ENCODE results near the gene PLG.
"Not testable (repeated sequence)": the region's sequence is repeated elsewhere in the genome, so short reads cannot be mapped to it uniquely, and the experiment has no call there.

The PLG gene

GRCh38 chr6:160739955-160740354 lies 37.9 kb downstream of the PLG start:
- DNase-seq (ENCODE audit: low read depth): no peak
- no peak overlapping the region for H3K4me3 ChIP-seq (ENCODE audit: control insufficient read depth, low read depth, low read length)
- TF ChIP-seq, protein P1, sequence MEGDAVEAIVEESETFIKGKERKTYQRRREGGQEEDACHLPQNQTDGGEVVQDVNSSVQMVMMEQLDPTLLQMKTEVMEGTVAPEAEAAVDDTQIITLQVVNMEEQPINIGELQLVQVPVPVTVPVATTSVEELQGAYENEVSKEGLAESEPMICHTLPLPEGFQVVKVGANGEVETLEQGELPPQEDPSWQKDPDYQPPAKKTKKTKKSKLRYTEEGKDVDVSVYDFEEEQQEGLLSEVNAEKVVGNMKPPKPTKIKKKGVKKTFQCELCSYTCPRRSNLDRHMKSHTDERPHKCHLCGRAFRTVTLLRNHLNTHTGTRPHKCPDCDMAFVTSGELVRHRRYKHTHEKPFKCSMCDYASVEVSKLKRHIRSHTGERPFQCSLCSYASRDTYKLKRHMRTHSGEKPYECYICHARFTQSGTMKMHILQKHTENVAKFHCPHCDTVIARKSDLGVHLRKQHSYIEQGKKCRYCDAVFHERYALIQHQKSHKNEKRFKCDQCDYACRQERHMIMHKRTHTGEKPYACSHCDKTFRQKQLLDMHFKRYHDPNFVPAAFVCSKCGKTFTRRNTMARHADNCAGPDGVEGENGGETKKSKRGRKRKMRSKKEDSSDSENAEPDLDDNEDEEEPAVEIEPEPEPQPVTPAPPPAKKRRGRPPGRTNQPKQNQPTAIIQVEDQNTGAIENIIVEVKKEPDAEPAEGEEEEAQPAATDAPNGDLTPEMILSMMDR (IDR thresholded peaks at IDR 0.05; ENCODE audit: control insufficient read depth, insufficient read depth, low read depth, low read length, missing control alignments): no peak

DNA sequence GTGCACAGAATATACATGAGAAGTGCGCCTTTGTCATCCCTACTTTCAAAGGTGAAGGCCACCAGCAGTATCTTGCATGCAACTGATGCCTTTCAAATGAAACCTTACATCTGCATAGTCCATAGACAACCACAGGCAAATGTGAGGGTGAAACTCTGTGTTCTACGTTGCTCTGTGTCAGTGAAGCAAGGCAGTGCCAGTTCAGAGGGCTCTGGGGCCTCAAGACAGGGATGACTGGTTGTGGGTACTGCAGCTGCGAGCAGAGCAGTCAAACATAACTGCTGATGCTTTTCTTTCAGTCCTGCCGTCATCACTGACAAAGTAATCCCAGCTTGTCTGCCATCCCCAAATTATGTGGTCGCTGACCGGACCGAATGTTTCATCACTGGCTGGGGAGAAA lies 39.0 kb downstream of the PLG start:
- not testable (repeated sequence) for DNase-seq (ENCODE audit: low read depth)

GRCh38 chr6:160742090-160742489 lies 40.0 kb downstream of the PLG start:
- no peak overlapping the region for H3K4me3 ChIP-seq (ENCODE audit: control insufficient read depth, low read depth, low read length)
- TF ChIP-seq, protein P1 (IDR thresholded peaks at IDR 0.05; ENCODE audit: control insufficient read depth, insufficient read depth, low read depth, low read length, missing control alignments): no peak
- no peak for DNase-seq (ENCODE audit: low read depth)

More for the DNA sequence above, 39.0 kb downstream of the PLG start:
- H3K4me3 ChIP-seq (ENCODE audit: control insufficient read depth, low read depth, low read length): not testable (repeated sequence)

GRCh38 chr6:160750276-160750689 lies 48.2 kb downstream of the PLG start:
- DNase-seq (ENCODE audit: low read depth): no peak
- H3K4me3 ChIP-seq (ENCODE audit: control insufficient read depth, low read depth, low read length): no peak overlapping the region
- TF ChIP-seq, protein P1 (IDR thresholded peaks at IDR 0.05; ENCODE audit: control insufficient read depth, insufficient read depth, low read depth, low read length, missing control alignments): peak; percentile 42

GRCh38 chr6:160753211-160753610 lies 51.2 kb downstream of the PLG start:
- DNase-seq (ENCODE audit: low read depth); H3K4me3 ChIP-seq (ENCODE audit: control insufficient read depth, low read depth, low read length): not testable (repeated sequence)

GRCh38 chr6:160755165-160755564 lies 53.1 kb downstream of the PLG start:
- DNase-seq (ENCODE audit: low read depth): no peak
- no peak overlapping the region for H3K4me3 ChIP-seq (ENCODE audit: control insufficient read depth, low read depth, low read length)
- TF ChIP-seq, protein P1 (IDR thresholded peaks at IDR 0.05; ENCODE audit: control insufficient read depth, insufficient read depth, low read depth, low read length, missing control alignments): no peak

DNA sequence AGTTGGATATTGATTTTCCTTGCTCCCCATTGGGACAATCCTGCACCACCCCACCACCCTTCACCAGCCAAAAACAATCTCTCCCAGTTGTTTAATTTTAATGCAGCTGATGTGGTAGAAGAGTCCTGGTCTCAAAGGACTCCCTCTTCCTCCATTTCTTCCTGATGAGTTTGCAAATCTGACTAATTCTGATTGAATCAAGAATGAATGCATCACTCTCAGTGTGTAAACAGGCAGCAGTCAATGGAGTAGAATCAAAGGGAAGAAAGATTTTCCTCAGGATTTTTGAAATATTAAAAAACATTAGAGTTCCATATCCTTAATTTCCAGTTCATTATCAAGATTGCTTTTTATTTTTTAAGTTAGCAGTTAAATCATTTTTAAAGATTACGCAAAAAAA lies 54.0 kb downstream of the PLG start:
- DNase-seq (ENCODE audit: low read depth): no peak
- no peak overlapping the region for H3K4me3 ChIP-seq (ENCODE audit: control insufficient read depth, low read depth, low read length)
- TF ChIP-seq, protein P1 (IDR thresholded peaks at IDR 0.05; ENCODE audit: control insufficient read depth, insufficient read depth, low read depth, low read length, missing control alignments): no peak

DNA sequence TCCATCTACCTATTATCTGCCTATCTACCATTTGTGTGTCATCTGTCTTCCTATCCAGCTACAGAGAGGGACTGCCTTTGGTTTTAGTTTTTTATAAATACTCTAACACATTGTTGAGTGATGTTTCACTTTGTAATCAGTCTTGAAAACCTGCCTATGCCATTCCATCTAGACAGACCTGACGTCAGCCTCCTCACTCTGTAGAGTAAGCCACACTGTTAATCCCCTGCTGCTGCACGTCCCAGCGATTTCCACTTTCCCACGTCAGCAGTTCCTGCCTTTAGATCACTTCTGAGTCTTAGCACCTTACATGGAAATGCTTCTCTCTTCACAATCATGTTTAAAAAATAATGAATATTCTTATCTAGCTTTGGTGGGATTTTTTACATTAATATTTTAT lies 54.8 kb downstream of the PLG start:
- TF ChIP-seq, protein P1 (IDR thresholded peaks at IDR 0.05; ENCODE audit: control insufficient read depth, insufficient read depth, low read depth, low read length, missing control alignments): no peak
- no peak for DNase-seq (ENCODE audit: low read depth)
- H3K4me3 ChIP-seq (ENCODE audit: control insufficient read depth, low read depth, low read length): no peak overlapping the region
